Activated naive CD4-positive, alpha-beta T cell treated with Interleukin-2 at 50 U/mL for 16 hours (primary cell): Measurements from ENCODE around the gene C16orf78.

ENCODE experiments used
- DNase-seq: peaks from one replicate; pipeline ENCODE4 v3.0.0-alpha.2; 2020

Gene C16orf78

GRCh38 chr16:49373504-49373903 lies at the start of gene C16orf78:
TSS of gene C16orf78 (plus strand) at chr16:49373804. CDS start at chr16:49373940, 136 bp downstream.
- no peak for DNase-seq

DNA sequence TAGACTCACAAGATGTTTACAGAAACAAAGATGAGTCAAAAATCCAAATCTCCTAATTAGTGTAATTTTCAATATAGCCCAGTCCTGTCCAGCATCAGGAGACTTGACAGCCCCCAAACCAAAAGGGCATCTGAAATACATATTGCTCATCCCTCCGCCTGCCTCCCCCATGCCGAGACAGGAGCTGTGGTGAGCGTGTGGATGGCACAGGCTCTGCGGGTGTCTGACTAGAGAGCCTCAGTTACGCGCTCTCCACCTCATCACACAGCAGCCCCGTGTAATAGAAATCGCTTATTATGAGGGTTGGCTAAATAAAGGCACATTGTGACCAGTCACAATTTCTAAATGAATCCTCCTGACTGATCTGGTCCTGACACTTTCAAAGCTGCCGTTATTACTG lies 48.9 kb upstream of the C16orf78 start:
- DNase-seq, result no peak

- DNase-seq, result no peak
These were observed 46.1 kb upstream of the C16orf78 start for GRCh38 chr16:49327466-49327865.

DNA sequence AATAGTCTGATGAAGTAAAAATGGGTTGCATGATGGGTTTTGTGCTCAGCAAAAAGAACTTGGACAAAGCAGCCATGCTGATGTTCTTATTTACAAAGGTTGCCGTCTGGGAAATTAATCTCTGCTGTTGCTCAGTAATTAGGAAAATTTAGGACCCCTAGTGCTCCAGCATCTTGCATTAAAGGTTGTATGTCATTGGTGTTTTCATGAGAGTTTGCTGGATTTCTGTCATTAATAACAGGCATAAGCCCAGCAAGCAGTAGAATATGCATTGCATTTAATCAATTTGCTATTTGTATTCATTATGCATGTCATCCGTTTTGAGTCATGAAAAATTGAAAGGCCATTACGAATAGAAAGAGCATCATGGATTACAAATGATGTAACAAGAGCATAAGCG lies 45.3 kb upstream of the C16orf78 start:
- no peak for DNase-seq

DNA sequence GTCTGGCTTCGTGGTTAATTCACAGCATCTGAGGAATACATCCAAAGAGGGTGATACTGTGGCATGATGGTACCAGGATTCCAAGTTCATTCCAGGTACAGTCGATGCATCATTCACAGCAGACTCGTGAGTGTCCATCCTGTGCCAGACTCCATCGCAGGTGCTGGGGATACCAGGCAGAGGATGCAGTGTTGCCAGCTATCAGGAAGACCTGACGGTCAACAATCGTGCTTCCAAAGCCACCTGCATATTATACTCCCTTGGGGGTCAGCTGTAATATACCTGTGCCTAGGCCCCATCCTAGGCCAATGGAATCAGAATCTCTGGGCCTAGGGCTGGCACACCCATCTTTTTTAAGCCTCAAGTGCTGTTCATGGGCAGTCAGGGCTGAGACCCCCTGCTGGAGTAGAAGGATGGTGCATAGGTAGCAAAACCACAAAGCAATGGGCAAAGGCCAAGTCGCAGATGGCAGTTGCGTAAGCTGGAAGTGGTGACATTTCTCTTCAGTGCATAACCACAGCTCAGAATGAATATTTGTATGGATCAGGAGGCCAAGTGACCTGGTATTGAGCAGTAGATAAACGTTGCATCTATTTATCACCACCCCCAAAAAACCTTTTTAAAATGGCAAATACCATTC lies 42.9 kb upstream of the C16orf78 start:
- DNase-seq, result no peak

DNA sequence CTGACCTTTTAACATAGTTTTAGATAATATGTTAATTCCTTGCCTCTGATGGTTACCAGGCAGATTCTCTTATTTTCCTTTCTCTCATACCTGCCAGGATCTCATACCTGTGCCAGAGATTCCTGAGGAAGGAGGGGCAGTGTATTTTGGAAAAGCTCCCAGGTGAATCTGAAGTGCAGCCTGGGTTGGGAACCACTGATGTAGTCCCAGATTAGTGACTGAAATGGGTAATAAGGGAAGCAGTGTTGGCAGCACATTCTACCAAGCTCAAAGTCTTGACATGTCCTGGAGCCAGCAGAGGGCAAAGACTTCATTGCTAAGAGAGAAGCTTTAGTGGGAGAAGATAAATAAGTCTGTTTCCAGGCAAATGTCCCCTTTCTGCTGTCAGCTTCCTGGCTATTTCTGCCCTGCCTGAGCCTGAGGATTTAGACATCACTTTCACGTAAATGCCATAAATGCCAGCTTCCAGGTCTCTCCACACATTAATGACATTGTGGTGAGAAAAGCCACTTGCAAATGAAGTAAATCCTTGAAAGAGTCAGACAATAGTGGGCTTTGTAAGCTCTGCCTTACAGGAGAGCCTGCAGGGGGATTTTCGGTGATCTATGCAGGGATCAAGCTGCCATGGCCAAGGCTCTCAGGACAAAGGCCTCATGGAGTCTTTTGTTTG lies 40.9 kb upstream of the C16orf78 start:
- no peak for DNase-seq

DNA sequence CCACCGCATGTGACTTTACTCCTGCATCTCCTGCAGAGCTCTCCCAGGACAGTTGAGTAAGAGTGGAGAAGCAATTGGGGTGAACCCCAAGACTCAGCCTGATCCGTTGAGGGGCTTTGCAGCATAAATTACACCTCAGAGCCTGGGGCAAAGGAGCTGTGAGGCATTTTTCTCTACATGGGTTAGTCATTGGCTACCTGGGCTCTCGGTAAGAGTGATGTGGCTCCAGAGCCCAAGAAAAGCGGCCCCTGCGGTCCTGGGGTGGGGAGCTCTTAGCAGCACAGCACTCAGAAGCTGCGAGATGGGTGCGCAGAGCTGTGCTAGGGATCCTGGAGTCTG lies 40.4 kb upstream of the C16orf78 start:
- no peak for DNase-seq

DNA sequence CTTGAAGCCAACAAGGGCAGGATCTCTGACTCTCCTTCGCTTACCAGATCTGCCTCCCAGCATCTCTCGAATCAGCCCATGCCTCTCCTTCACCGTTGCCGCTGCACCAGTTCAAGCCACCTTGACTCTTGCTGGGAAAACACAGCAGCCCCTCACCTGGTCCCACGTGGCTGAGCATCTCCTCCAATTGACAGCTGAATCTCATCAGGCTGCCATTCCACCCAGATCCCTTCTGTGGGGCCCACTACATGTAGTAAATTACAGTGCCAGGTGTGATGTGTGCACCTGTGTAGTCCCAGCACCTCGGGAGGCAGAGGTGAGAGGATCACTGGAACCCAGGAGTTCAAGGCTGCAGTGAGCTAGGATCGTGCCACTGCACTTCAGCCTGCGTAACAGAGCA lies 37.8 kb upstream of the C16orf78 start:
- no peak for DNase-seq

GRCh38 chr16:49336581-49336980 lies 37.0 kb upstream of the C16orf78 start:
- no peak for DNase-seq

DNA sequence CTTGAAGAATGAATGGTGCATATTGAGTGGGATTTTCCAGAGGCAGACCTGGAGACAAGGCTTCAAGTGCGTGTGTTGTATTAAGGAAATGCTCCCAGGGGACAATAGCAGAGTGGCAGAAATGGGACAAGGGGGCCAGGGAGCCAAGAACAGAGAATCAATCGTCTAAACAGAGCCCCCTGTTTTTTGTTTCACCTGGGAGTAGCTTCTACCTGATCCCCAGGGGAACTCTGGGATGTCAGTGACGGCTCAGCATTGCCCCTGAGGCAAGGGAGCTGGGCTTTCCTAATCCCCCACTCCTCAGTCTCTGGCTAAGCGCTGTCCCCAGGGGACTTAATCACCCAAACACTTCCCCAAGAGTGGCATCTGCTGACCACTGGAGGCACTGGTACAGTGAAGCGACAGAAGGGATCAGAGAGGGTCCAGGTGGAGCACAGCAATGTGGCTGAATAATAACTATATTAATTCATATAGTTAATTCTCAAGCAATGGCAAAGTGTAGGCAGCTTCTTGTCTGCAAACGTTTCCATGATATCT lies 35.7 kb upstream of the C16orf78 start:
- no peak for DNase-seq

DNA sequence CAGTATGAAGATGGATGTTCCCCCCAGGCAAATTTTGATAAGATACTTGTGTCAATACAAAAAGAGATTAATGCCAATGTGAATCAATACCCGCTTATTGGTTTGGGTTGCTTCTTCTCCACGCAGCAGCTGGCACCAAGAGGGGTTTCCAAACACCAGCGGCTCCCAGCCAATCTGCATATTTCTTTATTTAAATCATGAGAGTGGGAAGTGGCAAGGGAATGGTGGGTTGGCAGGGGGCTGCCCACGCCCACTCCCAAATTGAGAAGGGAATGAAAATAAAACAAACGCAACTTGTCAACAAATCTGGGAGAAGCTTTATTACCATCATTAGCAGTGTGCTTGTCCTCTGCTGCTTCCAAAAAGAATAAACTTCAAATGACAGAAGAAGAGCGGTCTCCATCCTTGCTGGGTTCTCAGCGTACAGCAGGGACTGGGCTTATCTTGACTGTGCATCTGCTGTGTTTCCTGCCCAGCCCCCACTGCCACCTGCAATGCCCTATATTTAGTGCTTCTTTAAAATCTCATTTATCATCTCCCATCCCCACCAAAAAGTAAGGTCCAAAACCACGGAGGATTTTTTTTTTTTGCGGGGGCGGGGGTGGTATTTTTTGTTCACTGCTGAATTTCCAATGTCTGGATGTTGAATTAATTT lies 34.9 kb upstream of the C16orf78 start:
- DNase-seq, result no peak

DNA sequence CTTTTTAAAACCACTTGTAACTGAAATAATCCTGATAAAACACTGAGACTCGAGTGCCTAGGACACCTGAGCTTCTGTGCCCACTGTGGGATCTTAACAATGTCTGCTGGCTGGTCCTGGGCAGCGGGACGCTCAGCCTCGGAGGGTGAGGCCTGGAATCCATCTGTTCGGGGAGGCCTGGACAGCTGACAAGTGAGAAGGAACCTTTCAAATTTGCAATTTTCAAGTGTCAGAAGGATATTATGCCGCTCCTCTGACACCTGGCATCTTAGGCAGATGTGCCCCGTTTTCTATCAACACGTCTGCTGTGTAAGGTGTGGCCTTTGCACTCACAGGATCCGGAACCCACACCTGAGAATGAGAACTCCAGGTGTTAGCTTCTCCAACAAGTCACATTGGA lies 33.1 kb upstream of the C16orf78 start:
- no peak for DNase-seq

DNA sequence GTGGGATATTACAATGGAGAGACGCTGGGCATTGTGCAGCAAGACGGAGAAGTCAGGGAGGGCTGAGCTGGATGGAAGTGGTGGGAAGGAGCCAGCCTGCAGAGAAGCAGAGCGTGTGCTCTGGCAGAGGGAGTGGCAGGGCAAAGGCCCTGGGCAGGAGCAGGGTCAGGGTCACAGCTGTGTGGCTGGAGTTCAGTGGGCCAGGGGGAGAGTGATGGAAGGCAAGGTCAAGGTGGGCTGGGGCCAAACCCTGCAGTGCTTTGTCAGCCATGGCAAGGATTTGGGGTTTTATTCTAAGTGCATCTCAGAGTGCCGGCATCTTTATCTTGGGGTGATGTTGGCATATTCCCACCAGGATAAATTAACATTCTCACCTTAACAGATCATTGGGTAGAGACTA lies 31.9 kb upstream of the C16orf78 start:
- DNase-seq, result no peak

DNA sequence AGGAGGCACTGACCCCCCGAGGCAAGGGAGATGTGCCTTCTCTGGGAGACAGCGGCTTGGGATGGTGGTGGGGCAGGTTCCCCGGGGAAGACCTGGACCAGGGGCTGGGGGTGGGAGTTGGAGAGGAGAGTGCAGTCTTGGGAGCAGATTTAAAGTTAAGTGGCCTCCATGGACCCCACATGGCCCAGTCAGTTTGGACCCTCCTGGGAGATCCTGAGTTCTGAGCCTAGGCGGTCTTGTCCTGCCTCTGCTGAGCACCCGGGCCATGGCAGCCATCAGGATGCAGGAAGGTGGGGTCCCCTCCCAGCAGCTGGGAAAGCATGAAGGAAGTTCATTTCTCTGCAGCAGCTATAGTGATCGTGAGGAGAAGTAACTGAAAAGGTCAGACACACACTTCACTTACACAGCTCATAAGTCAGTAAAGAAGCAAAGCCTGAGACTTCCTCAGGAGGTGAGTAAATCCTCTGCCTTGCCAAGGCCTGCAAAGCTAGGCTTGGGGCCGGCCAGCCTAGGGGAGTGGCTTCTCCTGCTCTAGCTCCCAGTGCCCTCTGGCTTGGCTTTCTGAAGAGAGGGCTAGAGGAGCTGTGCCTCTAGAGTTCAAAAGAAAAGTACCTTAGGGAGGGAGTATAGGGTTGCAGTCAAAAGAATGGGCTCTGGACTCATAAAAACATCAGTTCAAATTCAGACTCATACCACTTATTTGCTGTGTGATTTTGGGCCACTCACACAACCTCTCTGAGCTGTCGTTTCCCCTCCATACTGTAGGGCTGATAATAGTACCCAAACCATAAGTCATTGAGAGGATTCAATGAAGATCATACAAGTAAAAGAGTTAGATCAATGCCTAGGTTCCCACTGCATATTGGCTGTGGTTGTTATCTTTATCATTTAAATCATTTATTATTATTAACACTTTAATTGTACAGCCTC lies 31.0 kb upstream of the C16orf78 start:
- no peak for DNase-seq

DNA sequence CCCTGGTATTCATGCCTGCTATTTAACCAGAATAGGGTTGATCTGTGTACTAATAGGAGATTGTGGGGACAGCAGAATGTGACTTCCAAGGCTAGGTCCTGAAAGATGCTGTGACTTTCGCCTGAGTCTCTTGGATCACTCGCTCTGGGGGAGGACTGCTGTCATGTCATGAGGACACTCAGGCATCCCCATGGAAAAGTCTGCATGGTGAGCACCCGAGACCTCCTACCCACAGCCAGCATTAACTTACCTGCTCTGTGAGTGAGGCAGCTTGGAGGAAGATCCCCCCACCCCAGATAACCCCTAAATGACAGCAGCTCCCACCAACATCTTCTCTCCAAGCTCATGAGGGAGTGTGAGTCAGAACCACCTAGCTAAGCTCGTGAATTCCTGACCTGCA lies 30.3 kb upstream of the C16orf78 start:
- no peak for DNase-seq

GRCh38 chr16:49344401-49344800 lies 29.2 kb upstream of the C16orf78 start:
- no peak for DNase-seq

DNA sequence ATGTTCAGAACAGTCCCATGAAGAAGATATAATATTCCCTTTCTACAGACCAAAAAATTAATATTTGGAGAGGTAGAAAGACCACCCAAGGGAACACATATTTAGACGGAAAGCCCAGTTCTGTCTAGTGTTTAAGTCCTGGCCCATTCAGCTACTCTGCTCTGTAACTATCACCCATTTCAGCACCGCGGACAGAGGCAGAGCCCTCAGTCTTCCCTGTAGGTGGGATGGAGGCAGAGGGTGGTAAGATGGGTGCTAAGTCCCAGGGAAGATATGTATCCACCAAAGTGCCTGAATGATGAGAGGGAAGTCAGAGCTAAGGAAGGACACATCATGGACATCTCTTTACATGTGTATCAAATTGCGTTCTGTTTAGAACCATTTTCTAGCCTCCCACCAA lies 27.8 kb upstream of the C16orf78 start:
- no peak for DNase-seq

DNA sequence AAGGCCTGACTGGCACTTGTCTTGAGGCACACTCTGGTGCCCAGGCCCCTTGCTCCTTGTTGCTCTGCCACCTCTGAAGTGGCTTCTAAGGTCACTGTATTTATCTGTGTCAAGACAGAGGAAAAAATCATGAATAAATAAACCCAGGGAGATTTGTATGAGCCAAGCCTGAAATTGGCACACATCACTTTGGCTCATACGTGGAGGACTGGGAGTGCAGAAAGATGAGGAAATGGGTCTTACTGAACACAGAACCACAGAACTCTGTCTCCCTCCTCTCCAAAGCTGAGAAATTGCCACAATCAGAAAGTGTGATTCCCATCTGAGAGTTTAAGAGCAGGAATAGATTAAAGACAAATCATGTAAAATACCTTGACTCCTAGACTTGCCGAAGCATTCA lies 27.1 kb upstream of the C16orf78 start:
- DNase-seq, result no peak

DNA sequence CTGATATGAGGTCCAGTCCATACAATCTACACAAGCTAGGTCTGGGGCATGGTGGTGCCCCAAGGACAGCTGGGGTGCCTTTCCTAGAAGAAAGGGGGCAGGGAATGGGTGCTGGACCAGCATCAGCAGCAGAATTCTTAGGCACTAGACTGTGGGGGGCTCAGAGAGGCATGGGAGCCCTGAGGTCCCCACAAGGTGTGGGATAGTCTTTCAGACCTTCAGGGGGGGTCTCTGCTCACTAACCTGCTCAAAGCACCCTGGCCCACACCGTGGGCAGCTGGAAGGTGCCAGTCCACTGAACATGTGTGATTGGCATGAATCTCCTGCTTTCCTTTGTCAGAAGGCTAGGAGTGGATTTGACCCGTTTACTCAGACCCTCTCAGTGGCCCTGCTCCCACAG lies 26.1 kb upstream of the C16orf78 start:
- DNase-seq, result no peak

DNA sequence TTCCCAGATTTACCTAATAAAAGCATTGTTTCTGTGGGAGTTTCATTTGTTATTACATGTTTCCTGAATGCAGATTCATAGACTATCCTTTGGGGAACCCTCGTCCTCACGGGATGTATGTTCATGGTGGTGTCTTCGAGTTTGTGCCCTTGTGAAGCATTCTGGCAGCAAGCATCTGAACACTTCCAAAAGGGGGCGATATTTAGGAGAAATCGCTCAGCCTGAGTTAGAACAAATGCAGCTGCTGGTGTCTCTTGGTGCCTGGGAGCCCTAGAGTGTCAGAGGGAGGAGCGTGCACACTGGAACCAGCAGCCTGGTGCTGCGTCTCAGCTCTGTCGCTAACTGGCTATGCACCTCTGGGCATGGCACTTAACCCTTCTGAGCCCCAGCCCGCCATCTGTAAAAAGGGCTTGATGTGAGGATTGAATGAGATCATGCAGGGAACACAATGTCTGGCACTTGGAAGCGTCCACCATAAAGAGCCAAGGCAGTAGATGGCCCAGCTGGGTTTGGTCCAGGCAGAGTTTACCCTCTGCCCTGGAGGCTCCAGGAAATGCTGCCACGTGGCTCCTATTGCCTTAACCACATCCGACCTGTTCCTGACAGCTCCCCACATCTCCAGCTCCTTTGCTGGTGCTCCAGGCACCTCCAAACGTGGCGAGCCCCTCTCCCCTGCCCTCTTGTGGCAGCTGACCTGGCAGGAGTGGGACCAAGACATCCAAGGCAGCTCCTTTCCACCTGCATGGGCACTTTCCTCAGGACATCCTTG lies 25.0 kb upstream of the C16orf78 start:
- DNase-seq, result no peak

- no peak for DNase-seq
These were observed 24.0 kb upstream of the C16orf78 start for GRCh38 chr16:49349446-49350168.
